SK-N-SH (cell line): ENCODE results near the gene LRRIQ3.

Source experiments
- CTCF ChIP-seq: fragments of 200-600 bp; sonication (generic); IDR thresholded peaks from 2 replicates; pipeline ENCODE4 v1.6.1; 2017; ENCODE audit warnings: antibody characterized with exemption, mild to moderate bottlenecking, moderate library complexity
- EZH2phosphoT487 ChIP-seq: fragments of 200-600 bp; sonication (generic); IDR thresholded peaks from 2 replicates; pipeline ENCODE4 v1.6.1; 2017; ENCODE audit warnings: low read depth, mixed run types, mild to moderate bottlenecking, antibody characterized with exemption, moderate library complexity, borderline replicate concordance
- MEF2A ChIP-seq: IDR thresholded peaks from 2 replicates; pipeline ENCODE4 v1.4.0; 2012; ENCODE audit warnings: low read depth, borderline replicate concordance
- POLR2AphosphoS5 ChIP-seq: IDR thresholded peaks from 2 replicates; pipeline ENCODE4 v1.6.1; 2012; ENCODE audit warnings: low read depth, low read length
- RAD21 ChIP-seq: IDR thresholded peaks from 2 replicates; pipeline ENCODE4 v1.6.1; 2012; ENCODE audit warnings: mild to moderate bottlenecking, low read length
- REST ChIP-seq: IDR thresholded peaks from 2 replicates; pipeline ENCODE4 v1.6.1; 2012; ENCODE audit warnings: mild to moderate bottlenecking, low read depth, low read length, moderate library complexity
- TEAD4 ChIP-seq: IDR thresholded peaks from 2 replicates; pipeline ENCODE4 v1.4.0; 2012; ENCODE audit warnings: mild to moderate bottlenecking, borderline replicate concordance; ENCODE audit not compliant: insufficient read depth
- USF2 ChIP-seq: fragments of 150-350 bp; IDR thresholded peaks from 2 replicates; pipeline ENCODE4 v1.6.1; 2017; ENCODE audit warnings: antibody characterized with exemption, low read length, low read depth, borderline replicate concordance

- TF ChIP-seq CTCF (no peak), POLR2AphosphoS5 (no peak), REST (no peak), EZH2phosphoT487 (no peak), USF2 (no peak), RAD21 (no peak), MEF2A (no peak), TEAD4 (no peak)
These were observed 187.8 kb downstream of the LRRIQ3 start for GRCh38 chr1:74010206-74010605.
